Measurements from ENCODE around the gene PRM3.
A peak's percentile ranks its signal among the peaks of the same experiment; 100 is the strongest.

PRM3 gene

DNA sequence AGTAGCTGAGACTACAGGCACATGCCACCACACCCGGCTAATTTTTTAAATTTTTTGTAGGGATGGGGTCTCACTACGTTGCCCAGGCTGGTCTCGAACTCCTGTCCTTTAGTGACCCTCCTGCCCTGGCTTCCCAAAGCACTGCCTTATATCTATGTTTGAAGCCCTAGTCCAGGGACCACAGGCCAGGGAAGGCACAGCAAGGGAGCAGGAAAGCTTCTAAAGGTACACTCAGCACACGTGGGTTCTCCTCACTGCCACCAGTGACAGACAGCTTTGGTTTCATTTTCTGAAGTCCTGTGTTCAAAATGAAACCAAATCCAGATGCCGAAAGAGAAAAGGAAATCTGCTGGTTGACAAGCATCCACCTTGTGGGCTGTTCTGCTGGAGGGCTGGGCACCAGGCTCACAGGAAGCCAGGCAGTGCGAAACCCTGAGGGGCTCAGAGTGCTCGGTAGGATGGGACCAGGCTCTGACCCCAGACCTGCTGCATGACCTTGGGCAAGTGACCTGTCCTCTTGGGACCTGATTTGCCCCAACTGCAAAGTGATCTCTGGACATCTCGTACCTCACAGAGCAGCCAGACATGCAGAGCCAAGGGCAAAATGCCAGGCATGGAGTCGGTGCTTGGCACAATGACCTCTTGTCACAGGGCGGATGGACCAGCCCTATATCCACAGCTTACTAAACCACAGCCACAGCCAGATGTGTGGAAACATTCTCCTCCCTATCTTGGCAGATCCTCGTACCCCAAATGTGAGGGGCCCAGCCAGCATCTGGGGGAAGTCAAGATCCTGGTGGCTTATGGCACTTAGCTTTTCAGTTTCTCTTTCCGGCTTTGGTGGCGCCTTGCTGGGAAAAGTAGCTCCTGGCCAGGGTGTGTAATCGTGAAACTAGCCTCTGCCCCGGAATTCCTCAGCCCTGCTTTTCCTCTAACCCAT is 14.6 kb downstream of the PRM3 start:
- no peak for DNase-seq

- peak; percentile 35 for DNase-seq
Observed at GRCh38 chr16:11257131-11257938, 16.1 kb downstream of the PRM3 start.

DNA sequence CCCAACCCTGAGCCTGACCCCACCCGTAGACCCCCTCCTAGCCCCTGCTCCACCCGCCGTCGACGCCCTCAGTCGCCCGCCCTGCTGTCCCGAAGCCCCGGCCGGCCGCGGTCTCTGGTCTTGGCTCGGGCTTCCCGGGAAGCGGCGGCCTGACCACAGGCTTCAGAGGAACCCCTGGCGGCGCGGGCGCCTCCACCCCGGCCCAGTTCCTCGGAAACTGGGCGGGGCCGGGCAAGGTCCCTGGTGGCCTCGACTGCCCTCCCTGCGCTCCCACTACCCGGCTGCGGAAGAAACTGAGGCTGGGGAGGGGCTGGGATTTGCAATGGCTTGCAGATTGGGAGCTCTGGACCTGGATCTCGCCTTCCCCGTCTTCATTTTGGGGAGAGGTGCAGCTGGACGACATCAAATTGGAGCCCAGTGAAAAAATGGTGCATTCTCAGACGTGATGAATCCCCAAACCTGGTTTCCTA is 16.7 kb downstream of the PRM3 start:
- DNase-seq, result no peak

GRCh38 chr16:11255737-11256660 is 17.4 kb downstream of the PRM3 start, which contains the start of gene SOCS1:
Gene SOCS1 (minus strand): TSS chr16:11256204. CDS start chr16:11255478, 726 bp downstream.
- peak; percentile 72 for DNase-seq

DNA sequence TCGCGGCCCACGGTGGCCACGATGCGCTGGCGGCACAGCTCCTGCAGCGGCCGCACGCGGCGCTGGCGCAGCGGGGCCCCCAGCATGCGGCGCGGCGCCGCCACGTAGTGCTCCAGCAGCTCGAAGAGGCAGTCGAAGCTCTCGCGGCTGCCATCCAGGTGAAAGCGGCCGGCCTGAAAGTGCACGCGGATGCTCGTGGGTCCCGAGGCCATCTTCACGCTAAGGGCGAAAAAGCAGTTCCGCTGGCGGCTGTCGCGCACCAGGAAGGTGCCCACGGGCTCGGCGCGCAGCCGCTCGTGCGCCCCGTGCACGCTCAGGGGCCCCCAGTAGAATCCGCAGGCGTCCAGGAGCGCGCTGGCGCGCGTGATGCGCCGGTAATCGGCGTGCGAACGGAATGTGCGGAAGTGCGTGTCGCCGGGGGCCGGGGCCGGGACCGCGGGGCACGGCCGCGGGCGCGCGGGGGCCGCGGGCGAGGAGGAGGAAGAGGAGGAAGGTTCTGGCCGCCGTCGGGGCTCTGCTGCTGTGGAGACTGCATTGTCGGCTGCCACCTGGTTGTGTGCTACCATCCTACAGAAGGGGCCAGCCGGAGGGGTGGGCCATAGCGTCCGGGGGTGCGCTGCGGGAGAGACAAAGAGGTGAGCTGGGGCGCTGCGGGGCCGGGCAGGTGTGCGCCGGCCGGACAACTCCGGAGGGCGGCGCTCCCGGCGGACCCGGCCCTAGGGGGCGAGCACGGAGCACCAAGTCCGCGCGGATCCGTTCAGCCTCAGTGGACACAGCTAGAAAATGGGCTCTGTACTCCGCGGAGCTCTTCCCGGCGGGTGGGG is 18.3 kb downstream of the PRM3 start:
- DNase-seq, result no peak

GRCh38 chr16:11253995-11254912 is 19.2 kb downstream of the PRM3 start:
- no peak for DNase-seq

DNA sequence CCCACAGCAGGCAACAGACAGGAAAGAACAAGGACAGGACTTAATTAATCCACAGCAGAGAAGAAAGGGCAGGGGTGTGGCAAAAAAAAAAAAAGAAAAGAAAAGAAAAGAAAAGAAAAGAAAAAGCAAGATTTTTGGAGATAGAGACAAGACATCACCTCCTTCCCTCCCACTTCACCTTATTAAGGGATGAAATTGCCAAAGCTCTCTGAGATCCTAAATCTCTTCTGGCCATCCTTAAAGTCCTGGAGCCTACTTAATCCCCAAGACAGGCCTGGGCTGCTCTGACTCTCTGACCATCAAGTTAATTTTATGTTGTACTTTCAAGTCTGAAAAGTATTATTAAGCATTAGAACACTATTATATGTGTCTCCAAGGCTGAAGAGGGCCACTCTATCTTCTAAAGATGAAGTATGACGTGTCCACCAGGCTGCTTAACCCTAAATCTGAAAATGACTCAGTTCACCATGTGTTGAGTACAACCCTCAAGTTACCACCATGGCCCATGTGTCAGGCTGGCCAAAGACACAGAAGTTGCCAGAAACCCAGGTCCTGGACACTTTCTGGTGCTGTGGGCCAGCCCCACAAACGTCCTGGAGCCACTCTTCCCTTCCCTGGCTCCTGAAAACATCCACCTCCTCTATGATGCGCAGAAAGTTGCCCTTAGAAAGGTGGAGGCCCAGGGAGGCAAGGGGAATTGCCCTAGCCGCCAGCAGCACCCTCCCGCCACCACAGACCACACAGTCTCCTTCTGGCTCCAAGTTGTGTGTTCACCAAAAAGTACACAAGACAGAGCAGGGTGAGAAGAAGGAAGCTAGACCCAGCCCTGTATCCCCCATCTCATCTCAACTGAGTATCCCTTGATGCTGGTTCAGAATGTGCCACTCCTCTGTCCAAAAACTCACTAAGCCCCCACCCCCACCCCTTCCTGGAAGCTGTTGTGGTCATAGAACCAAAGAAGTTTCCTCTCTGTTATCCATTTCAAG is 20.1 kb downstream of the PRM3 start:
- DNase-seq, result no peak

DNA sequence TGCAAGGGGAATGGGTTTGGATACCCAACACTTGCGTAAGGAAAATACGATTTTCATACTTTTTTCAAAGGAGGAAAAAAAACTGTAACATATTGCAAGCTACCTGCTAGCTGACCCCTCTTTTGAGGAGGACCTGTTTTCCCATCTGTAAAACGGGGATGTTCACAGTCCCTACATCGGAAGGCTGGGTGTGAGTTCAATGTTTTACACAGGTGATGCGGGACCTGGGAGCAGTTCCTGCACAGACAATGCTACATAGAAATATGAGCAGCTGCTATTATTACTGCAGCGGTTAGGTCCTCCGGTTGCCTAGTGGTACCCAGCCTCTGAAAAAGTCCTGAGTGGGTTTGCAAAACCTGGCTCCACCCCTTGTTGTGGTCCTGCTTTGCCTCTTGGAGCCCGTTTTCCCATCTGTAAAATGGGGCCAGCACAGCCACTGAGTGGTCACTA is 20.9 kb downstream of the PRM3 start:
- DNase-seq, result no peak

DNA sequence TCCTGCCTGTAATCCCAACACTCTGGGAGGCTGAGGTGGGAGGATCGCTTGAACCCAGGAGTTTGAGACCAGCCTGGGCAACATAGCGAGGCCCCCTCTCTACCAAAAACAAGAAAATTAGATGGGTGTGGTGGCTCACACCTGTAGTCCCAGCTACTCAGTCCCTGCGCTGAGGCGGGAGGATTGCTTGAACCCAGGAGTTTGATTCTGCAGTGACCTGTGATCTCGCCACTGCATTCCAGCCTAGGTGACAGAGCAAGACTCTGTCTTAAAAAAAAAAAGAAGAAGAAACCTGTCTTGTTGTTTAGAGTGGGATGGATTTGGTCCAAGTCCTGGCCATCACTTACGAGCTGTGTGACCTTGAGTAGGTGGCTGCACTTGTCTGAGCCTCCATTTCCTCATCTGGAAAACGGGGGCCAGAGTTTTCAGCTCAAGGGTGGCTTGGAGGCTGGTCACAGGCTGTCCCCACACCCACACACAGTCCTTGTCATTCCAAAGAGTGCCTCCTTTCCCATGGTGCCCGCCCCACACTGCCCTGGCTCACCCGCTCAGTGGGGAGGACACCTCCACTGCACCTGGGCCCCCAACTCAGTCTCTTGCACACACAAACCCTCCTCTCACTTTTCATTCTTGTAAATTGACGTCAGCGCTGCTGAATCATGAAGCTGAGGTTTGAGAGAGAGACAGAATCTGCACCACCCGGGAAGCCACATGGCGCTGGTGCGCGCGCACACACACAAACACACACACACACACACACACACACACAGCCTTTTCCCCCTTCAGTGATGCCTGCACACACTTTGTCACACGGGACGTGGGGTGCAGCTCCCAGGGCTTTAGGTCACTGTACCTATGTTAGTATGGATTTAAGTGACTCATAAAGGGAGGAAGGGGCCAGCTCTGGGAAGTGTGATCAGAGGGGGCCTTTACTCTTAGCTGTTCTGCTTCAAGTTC is 21.6 kb downstream of the PRM3 start:
- no peak for DNase-seq

GRCh38 chr16:11250786-11251524 is 22.5 kb downstream of the PRM3 start:
- no peak for DNase-seq

DNA sequence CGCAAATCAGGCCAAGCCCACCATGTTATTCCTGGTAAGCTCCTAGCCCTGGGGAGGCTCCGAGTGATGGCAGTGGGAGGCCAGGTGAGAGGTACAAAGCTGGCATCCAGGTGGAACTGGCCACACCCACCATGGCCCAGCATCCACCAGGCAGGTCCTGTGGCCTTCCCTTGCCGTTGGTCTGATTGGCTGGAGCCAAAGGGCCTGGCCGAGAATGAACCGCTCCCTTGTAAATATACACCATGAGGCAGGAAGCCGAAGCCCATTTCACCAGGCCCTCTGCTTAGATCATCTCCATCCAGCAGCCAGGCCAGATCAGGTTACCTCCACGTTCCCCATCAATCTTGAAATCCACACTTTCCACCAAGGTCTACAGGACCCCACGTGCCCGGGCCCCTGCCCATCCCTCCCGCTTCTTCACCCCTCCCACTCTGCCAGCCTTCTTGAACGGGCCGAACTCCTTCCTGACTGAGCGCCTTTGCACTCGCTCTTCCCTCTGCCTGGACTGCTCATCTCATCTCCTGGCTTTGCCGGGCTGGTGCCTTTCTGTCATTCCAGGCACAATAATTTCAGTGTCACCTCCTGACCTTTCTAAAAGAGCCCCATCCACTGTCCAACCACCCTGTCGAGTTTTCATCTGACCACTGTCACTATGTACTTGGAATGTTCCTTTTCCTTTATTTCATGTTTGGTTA is 23.2 kb downstream of the PRM3 start:
- DNase-seq, result no peak

DNA sequence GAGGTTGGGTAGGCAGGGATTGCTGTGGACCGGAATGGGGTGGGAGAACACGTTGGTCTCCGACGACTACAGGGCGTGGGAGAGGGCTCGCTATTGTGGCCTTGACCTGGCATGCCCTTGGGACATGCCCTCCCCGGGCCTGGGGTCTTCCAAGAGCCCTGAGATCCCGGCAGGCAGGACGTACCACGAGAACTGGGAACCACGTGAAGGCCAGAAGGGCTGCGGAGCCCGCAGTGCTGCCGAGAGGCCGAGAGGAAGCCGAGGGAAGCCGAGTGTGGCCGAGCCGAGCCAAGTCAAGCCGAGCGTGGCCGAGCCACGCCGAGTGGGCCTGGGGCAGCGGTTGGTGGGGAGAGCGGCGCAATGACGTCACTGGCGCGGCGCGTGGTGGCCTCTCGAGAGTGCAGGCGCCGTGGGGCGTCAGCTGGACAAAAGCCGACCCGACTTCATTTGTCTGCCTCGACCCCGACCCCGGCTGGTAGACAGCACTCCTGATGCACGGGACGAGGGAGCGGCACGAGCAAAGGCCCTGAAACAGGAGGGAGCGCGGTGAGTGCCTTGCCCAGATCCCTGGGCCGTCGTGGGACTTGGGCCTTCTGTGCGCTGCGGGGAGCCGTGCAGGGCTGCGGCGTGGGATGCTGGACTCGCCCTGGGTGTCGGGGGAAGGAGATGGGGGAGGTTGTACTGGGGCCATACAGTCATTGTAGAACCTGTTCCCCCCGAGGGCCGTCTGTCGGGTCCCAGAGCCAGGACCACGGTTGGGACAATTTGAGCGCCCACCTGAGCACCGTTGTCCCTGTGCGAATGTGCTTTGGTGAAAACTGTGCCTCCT is 24.0 kb downstream of the PRM3 start:
- no peak for DNase-seq

GRCh38 chr16:11248133-11248532 is 25.3 kb downstream of the PRM3 start:
- no peak for DNase-seq

GRCh38 chr16:11245988-11246387 is 27.4 kb downstream of the PRM3 start:
- DNase-seq, result no peak

DNA sequence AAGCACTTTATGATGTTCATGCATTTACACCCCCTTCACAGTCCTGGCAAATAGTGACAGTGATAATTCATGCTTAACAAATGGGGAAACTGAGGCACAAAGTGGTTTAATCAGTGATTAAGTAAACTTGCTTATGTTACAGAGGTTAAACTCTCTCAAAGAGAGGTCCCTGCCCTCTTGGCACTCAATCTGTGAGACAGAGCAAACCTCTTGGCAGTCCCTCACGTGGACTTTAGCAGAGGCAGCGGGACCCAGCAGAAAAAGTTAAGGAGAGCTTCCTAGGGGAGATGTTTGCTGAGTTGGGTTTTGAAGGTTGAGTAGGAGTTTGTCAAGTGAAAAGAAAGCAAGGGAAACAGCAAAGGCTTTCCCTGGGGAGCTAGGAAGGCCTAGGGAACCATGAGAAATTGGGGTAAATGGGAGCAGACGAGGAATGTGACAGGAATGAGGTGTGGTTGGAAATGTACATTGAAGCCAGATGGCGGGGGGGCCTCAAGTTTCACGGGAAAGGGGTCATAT is 28.1 kb downstream of the PRM3 start:
- DNase-seq, result no peak

Data from KG1 (cell line).